PC-9 (cell line): Measurements from ENCODE around the gene LACRT. TPM values are rescaled to one million over a fixed set of nuclear protein-coding genes. Genes with fewer than 3 reads are reported as not detected.

Source experiments
- BruUV-seq: library from RNA; stranded (reverse); fragments of 400-500 nt; replicated peaks from 2 replicates; lab custom pipeline; 2021; lab: Mats Ljungman, UMichigan
- CTCF ChIA-PET: fragments of 300-600 bp; sonication (Branson Sonifier 250); formaldehyde crosslinking; loops from one replicate; lab custom pipeline; 2022; ENCODE audit warnings: antibody characterized with exemption; lab: Charles Lee
- POLR2A ChIA-PET: fragments of 300-600 bp; sonication (Branson Sonifier 250); formaldehyde crosslinking; loops from one replicate; lab custom pipeline; 2022; ENCODE audit warnings: antibody characterized with exemption; ENCODE audit not compliant: unreplicated experiment; lab: Charles Lee
- DNase-seq, 2 experiments: peaks; one replicate each; pipeline versions ENCODE4 v3.0.0 to v3.0.0-alpha.2; 2015 to 2022; ENCODE audit warnings: mixed read lengths in 1 of 2
- H2AFZ ChIP-seq: fragments of 200-600 bp; sonication (generic); 2 replicates; pipeline ENCODE4 v1.8.1; 2017; ENCODE audit warnings: antibody characterized with exemption
- H3F3A ChIP-seq: fragments of 200-600 bp; sonication (generic); 2 replicates; pipeline ENCODE4 v1.8.1; 2017; ENCODE audit warnings: antibody characterized with exemption, mild to moderate bottlenecking, low read depth; ENCODE audit not compliant: insufficient read depth
- H3K27ac ChIP-seq: fragments of 200-600 bp; sonication (generic); 2 replicates; pipeline ENCODE4 v1.6.1; 2016; ENCODE audit warnings: mixed run types
- H3K27me3 ChIP-seq: fragments of 200-600 bp; sonication (generic); 2 replicates; pipeline ENCODE4 v1.6.1; 2016; ENCODE audit warnings: low read depth, mixed run types; ENCODE audit not compliant: insufficient read depth
- H3K36me3 ChIP-seq: fragments of 200-600 bp; sonication (generic); 2 replicates; pipeline ENCODE4 v1.6.1; 2016; ENCODE audit warnings: low read depth, mixed run types
- H3K4me1 ChIP-seq: fragments of 200-600 bp; sonication (generic); replicated peaks from 2 replicates; pipeline ENCODE4 v1.6.1; 2016; ENCODE audit warnings: mixed run types; ENCODE audit not compliant: insufficient read depth
- H3K4me2 ChIP-seq: fragments of 200-600 bp; sonication (generic); 2 replicates; pipeline ENCODE4 v1.6.1; 2017; ENCODE audit warnings: mixed run types
- H3K4me3 ChIP-seq: fragments of 200-600 bp; sonication (generic); 2 replicates; pipeline ENCODE4 v1.6.1; 2016; ENCODE audit warnings: mixed run types
- H3K79me2 ChIP-seq: fragments of 200-600 bp; sonication (generic); 2 replicates; pipeline ENCODE4 v1.6.1; 2017; ENCODE audit warnings: low read depth, mixed run types
- H3K9me2 ChIP-seq: fragments of 200-600 bp; sonication (generic); 2 replicates; pipeline ENCODE4 v1.8.1; 2017; ENCODE audit warnings: mild to moderate bottlenecking; ENCODE audit not compliant: insufficient read depth
- H3K9me3 ChIP-seq: fragments of 200-600 bp; sonication (generic); 2 replicates; pipeline ENCODE4 v1.8.1; 2016; ENCODE audit warnings: low read depth; ENCODE audit not compliant: insufficient read depth
- H4K20me1 ChIP-seq: fragments of 200-600 bp; sonication (generic); 2 replicates; pipeline ENCODE4 v1.8.1; 2017; ENCODE audit not compliant: insufficient read depth
- CTCF ChIP-seq: fragments of 200-600 bp; sonication (generic); conservative IDR thresholded peaks from 2 replicates; pipeline ENCODE4 v1.6.1; 2017; ENCODE audit warnings: mixed run types, antibody characterized with exemption, mild to moderate bottlenecking, moderate library complexity
- EZH2 ChIP-seq: fragments of 200-600 bp; sonication (generic); IDR thresholded peaks from 2 replicates; pipeline ENCODE4 v1.8.0; 2017; ENCODE audit warnings: antibody characterized with exemption, low read depth
- intact Hi-C: fragments of 100-400 bp; cut with micrococcal nuclease; formaldehyde crosslinking; loops from one replicate; pipeline ENCODE4 v1.10.0; 2022; ENCODE audit not compliant: unreplicated experiment
- total RNA-seq: library from RNA; stranded (reverse); gene quantifications from 2 replicates; pipeline ENCODE4 v1.2.3, GENCODE V29; 2021

LACRT gene
- total RNA-seq, 1 experiment from 2014 or later: not detected

DNA sequence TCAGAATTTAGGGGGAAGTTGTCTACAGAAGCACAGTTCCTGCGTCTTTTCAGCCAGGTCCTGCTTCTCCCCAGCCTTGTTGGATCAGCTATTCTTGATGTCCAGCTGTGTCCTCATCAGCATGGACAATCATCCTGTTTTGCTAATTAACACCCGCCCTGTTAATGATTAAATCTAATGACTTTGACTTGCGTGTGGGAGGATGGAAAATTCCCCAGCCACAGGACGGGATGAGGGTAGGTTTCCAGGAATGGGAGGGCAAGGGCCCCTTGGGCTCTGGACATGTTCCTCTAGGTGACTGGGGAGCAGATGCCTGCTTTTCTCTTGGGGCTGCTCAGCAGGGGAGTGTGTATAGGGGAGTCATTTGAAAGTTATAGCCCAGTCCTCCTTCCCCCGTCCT lies 41.0 kb downstream of the LACRT start:
- Histone ChIP-seq H3K27me3 (peaks cover 80% of the 10 kb centered on the region), H3K79me2 (no peaks in the 10 kb centered on the region), H3K36me3 (no peaks in the 10 kb centered on the region), H3K9me3 (no peaks in the 10 kb centered on the region), H3K4me1 (no peaks in the 10 kb centered on the region), H4K20me1 (no peaks in the 10 kb centered on the region), H2AFZ (no peak overlapping the region), H3K9me2 (no peaks in the 10 kb centered on the region), H3K4me3 (no peak overlapping the region), H3F3A (no peaks in the 10 kb centered on the region), H3K27ac (no peak overlapping the region), H3K4me2 (no peak overlapping the region)
- ChIA-PET POLR2A (no interaction called here), CTCF (interaction anchor here (0.7 kb wide), 1 partner anchor 13 kb away, joined by 7 read pairs; no protein-coding TSS in a partner anchor)
- no peak for DNase-seq
- intact Hi-C loops: no loop called here
- BruUV-seq: no TSS peak
- TF ChIP-seq CTCF: no peak
- TF ChIP-seq EZH2: no peak

- Histone ChIP-seq H3K9me2 (no peaks in the 10 kb centered on the region), H3K79me2 (no peaks in the 10 kb centered on the region), H3K27ac (no peak overlapping the region), H3K27me3 (peaks cover 76% of the 10 kb centered on the region), H3K9me3 (no peaks in the 10 kb centered on the region), H2AFZ (no peak overlapping the region), H3F3A (no peaks in the 10 kb centered on the region), H3K36me3 (no peaks in the 10 kb centered on the region), H3K4me1 (no peaks in the 10 kb centered on the region), H3K4me2 (no peak overlapping the region), H4K20me1 (no peaks in the 10 kb centered on the region), H3K4me3 (no peak overlapping the region)
- intact Hi-C loops: no loop called here
- DNase-seq: no peak
- CTCF ChIA-PET: no interaction called here
- POLR2A ChIA-PET: no interaction called here
- TF ChIP-seq CTCF: no peak
- no TSS peak for BruUV-seq
These were observed 41.6 kb downstream of the LACRT start for GRCh38 chr12:54593135-54593534.

GRCh38 chr12:54592316-54592715 lies 42.4 kb downstream of the LACRT start:
- no peaks in the 10 kb centered on the region for H3K9me2 ChIP-seq
- CTCF ChIA-PET: no interaction called here
- no peaks in the 10 kb centered on the region for H3K79me2 ChIP-seq
- no peak for TF ChIP-seq CTCF
- TF ChIP-seq EZH2: no peak
- POLR2A ChIA-PET: no interaction called here
- no peak overlapping the region for H2AFZ ChIP-seq
- no peaks in the 10 kb centered on the region for H3F3A ChIP-seq
- no peak overlapping the region for H3K4me2 ChIP-seq
- BruUV-seq: no TSS peak
- no peaks in the 10 kb centered on the region for H3K36me3 ChIP-seq
- peaks cover 83% of the 10 kb centered on the region for H3K27me3 ChIP-seq
- no peak overlapping the region for H3K4me3 ChIP-seq
- no peak for DNase-seq
- H3K27ac ChIP-seq: no peak overlapping the region
- no peaks in the 10 kb centered on the region for H3K9me3 ChIP-seq
- H4K20me1 ChIP-seq: no peaks in the 10 kb centered on the region
- H3K4me1 ChIP-seq: no peaks in the 10 kb centered on the region
- intact Hi-C loops: no loop called here
